Stimulated activated CD8-positive, alpha-beta memory T cell treated with anti-CD3 and anti-CD28 coated beads, Interleukin-12 subunit alpha, Interleukin-12 subunit beta, amount 100 ng/mL, for 24 hours (primary cell): ENCODE data around the gene TOP2B.
A peak's percentile ranks its signal among the peaks of the same experiment; 100 is the strongest.

Source experiments
- DNase-seq: peaks from one replicate; pipeline ENCODE4 v3.0.0-alpha.2; 2020; ENCODE audit errors: extremely low read depth

TOP2B gene

DNA sequence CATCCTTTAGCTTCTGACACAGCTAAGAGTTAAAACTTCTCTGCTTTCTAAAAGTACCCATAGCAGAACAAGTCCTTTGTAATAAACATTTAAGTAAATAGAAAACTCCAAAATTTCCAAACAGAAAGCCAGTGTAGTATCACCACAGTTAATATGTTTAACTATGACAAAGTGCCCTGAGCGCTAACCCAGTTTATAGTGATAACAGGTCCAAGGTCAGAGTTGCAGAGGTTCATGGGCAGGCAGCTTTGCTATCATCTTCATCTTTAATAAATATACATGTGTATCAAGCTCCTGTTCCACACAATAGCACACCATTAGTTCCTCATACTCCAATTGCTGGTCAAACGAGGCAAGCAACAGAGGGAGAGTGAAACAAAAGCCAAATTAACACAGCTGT lies 12.4 kb upstream of the TOP2B start:
- no peak for DNase-seq

- DNase-seq = no peak
These were observed 10.0 kb upstream of the TOP2B start for GRCh38 chr3:25674670-25675069.

DNA sequence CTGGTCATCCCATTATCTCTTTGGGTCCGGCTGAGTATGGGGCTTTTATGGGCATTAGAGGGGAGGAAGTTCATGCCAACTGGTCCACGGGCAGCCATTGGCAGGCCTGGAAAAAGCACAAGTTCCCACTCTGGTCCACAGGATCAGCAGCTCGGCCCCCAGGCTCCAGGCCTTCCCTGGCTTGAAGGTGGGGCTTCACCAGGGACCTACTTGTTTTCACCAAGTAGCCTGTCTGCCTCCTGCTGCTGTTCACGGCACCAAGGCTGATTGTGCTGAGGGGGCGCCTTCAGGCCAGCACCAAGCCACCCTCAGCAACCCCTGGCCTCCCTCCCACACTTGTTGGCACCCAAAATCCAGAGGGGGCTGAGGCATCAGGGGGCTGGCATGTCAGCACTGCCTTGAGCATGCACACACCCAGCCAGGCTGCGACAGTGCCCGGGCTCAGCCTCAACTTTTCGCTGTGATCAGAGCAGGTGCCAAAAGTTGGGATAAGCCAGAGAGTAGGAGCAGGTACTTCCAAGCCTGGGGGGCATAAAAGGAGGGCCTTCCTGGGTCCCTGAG lies 9.1 kb upstream of the TOP2B start:
- DNase-seq = no peak

DNA sequence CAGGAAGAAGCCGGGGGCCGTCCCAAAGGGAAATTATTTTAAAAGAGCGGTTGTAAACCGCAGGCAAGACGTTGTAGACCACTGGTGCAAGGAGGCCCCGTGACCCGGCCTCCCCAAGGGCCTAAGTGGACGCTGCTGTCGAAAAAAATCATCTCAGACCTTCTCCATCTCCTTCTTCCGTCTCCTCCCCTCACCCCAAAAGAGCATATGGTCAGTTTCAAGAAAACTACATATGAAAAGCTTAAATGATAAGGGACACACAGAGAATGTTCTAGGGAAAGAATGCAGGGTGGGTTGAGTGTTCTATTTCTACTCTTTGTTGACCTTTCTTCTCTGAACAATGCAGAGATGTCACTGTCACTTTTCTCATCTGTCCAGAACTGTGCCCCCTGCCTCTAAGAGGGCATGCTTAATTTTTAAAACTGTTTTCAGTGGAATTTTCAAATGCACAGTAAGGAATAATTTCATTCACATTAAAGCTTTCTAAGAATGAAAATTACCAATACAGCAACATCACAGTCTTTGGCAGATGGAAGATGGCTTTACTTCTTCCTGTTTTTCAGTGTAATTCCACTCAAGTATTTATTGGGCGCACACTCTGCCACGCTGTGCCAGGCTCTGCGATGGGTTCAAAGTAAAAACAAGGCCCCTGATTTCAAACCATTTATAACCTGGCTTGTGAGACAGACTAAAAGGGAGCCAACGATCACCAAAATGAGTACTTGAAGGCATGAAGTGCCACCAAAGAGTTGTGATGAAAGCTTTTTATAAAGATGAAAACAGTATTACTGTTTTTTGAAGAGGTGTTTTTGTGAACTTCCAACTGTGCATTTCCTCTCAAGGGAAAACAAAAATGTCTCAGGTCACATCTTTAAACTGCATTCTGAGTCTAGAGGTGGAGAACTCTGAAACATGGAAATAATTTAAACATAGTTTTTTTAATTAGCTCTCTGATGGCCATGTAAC lies 891 bp upstream of the TOP2B start:
- DNase-seq = no peak

- DNase-seq = peak; percentile 30
These were observed 567 bp downstream of the TOP2B start for GRCh38 chr3:25663869-25664811.

- no peak for DNase-seq
These were observed 1.3 kb downstream of the TOP2B start for GRCh38 chr3:25663347-25663868.

- no peak for DNase-seq
These were observed 1.9 kb downstream of the TOP2B start for GRCh38 chr3:25662736-25663320.

- DNase-seq = no peak
These were observed 2.8 kb downstream of the TOP2B start for GRCh38 chr3:25661694-25662437.

DNA sequence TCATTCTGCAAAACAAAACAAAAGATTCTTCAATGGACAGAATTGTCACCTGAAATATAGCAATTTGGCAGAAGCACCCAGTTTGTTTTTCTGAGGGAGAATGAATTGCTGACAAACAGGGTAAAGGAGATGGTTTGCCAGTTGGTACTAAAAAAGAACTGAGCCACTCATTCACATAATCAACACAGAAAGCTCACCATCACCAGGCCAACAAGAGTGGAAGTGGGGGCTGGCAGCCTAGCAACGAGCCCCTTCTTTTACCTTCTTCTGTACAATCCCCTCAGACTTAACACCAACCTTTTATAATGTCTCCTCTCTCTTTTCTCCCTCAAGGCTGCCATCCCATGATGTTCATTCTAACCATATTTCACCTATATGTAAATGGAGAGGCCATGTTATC lies 5.9 kb downstream of the TOP2B start:
- no peak for DNase-seq

- no peak for DNase-seq
These were observed 7.4 kb downstream of the TOP2B start for GRCh38 chr3:25657293-25657692.

GRCh38 chr3:25655659-25656058 lies 9.0 kb downstream of the TOP2B start:
- no peak for DNase-seq

DNA sequence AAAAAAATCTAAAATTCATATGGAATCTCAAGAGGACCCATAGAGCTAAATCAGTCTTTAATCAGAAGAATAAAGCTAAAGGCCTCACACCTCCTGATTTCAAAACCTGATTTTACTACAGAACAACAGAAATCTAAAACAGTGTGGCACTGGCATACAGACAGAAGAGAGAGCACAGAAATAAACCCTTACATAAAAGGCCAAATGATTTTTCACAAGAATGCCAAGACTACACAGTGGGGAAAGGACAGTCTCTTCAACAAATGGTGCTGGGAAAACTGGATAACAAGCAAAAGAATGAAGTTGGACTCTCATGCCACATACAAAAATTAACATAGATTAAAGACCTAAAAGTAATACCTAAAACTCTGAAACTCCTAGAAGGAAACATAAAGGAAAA lies 10.1 kb downstream of the TOP2B start:
- no peak for DNase-seq

DNA sequence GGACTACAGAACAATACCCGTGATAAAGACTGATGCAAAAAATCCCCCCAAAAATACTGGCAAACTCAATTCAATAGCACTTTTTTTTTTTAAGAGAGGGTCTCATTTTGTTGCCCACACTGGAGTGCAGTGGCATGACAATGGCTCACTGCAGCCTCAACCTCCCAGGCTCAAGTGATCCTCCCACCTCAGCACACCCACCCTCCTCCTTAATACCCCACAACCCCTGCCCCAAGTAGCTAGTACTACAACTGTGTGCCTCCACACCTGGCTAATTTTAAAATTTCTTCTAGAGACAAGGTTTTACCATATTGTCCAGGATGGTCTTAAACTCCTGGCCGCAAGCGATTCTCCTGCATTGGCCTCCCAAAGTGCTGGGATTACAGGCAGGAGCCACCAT lies 11.4 kb downstream of the TOP2B start:
- no peak for DNase-seq

DNA sequence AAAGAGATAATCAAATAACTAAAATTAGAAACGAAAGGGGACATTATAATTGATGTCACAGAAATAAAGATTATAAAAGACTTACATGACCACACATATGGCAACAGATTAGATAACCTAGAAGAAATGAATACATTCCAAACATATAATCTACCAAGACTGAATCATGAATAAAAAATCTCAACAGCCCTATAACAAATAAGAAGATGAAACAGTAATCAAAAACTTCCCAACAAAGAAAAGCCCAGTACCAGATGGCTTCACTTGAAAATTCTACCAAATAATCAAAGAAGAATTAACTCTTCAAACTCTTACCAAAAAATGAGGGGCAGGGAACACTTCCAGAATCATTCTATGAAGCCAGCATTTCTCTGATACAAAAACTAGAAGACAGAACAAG lies 11.8 kb downstream of the TOP2B start:
- no peak for DNase-seq

DNA sequence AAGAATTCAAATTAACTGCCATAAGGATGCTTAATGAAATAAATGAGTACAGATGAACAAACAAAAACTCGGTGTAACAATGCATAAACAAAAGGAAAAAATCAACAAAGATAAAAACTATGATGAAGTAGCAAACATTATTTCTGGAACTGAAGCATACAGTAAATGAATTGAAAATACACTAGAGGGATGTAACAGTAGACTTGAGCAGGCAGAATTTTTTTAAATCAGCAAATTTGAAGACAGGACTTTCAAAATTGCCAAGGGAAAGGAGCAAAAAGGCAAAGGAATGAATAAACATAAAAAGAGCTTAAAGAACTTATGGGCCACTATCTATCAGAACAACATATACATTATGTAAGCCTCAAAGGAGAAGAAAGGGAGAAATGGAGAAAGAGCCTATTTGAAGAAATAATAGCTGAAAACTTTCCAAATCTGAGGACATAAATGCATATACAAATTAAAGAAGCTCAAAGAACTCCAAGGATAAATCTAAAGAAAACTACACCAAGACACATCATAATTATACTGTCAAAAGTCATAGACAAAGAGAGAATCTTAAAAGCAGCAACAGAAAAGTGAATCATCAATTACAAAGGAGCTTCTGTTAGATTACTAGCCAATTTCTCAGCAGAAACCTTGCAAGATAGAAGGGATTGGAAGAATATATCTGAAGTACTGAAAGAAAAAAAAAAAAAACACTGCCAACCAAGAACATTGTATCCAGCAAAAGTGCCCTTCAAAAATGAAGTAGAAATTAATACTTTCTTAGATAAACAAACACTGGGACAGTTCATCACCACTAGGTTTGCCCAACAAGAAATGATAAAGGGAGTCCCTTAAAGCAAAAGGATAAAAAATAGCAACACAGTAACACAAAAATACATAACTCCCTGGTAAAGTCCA lies 15.5 kb downstream of the TOP2B start:
- no peak for DNase-seq

DNA sequence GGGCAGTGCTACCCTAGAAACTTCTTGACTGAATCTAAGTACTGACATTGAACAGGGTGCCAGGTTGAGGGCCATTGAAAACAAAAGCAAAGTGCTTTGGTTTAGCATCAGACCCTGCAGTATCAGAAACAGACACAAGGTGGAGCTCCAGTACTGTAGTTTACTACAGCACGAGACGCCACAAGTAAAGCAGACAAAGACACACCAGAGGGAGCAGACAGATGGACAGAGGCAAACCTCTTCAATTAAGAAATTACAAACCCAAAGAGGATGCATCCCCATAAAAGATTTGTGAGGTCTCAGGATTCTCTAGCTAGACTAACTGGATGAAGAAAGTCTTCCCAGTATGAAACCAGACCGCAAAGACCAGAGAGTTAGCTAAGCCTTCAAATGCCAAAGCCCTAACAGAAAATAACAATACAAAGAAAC lies 16.6 kb downstream of the TOP2B start:
- peak; percentile 35 for DNase-seq

GRCh38 chr3:25635038-25635437 lies 29.7 kb downstream of the TOP2B start:
- DNase-seq = no peak

DNA sequence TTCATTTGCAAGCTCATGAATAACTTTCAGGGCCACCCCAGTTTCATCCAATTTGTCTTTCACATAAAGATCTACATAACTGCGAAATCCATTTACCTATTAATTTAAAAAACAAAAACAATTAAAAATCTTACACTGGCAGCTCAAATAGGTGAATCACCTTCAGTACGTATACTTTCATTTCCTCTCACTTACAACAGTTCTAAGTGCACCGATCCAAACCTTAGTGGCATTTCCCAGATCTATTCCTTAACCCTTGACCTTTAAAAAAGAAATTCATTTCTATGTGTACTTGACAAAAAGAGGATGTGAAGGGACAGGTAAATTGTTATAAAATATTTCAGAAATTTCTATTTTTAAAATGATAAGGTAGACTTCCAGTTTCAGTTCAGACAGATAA lies 30.8 kb downstream of the TOP2B start:
- DNase-seq = no peak

- no peak for DNase-seq
These were observed 32.7 kb downstream of the TOP2B start for GRCh38 chr3:25631989-25632388.

- no peak for DNase-seq
These were observed 43.6 kb downstream of the TOP2B start for GRCh38 chr3:25621087-25621486.
